Endothelial cell of umbilical vein (primary cell): ENCODE results near the gene SCO2. TPM values are rescaled to one million over a fixed set of nuclear protein-coding genes. Genes with fewer than 3 reads are reported as not detected.

Experiments used
- BruUV-seq: library from RNA; stranded (reverse); fragments of 400-500 nt; replicated peaks from 2 replicates; lab custom pipeline; 2021; lab: Mats Ljungman, UMichigan
- CTCF ChIA-PET: fragments of 300-600, 350-600 bp; sonication (Branson Sonifier 250); formaldehyde crosslinking; loops from one replicate; lab custom pipeline; 2021; ENCODE audit warnings: antibody characterized with exemption, inconsistent platforms; lab: Charles Lee
- POLR2A ChIA-PET: fragments of 300-600, 350-600 bp; sonication (Branson Sonifier 250); formaldehyde crosslinking; loops from one replicate; lab custom pipeline; 2021; ENCODE audit warnings: antibody characterized with exemption, inconsistent platforms; lab: Charles Lee
- DNase-seq: peaks from one replicate; pipeline ENCODE4 v3.0.0-alpha.2; 2011; ENCODE audit warnings: low read depth, low spot score
- FAIRE-seq: peaks from 2 replicates; lab custom pipeline; 2011; peaks lifted over from hg19 to GRCh38; lab: Jason Lieb, UNC
- H2AFZ ChIP-seq: 2 replicates; pipeline ENCODE4 v1.6.0; 2012; ENCODE audit warnings: low read depth, low read length, control low read depth, inconsistent platforms
- H3K27ac ChIP-seq: 2 replicates; pipeline ENCODE4 v1.5.1; 2011; ENCODE audit warnings: low read depth, mild to moderate bottlenecking, control low read depth, low read length, moderate library complexity; ENCODE audit not compliant: insufficient read depth
- H3K27me3 ChIP-seq, 2 experiments: 2 replicates each; pipeline versions ENCODE4 v1.6.0 to v1.6.1; 2011; ENCODE audit warnings: low read length in 2 of 2, mixed read lengths in 1 of 2; ENCODE audit not compliant: control insufficient read depth in 2 of 2, insufficient read depth in 2 of 2
- H3K36me3 ChIP-seq, 2 experiments: 2 replicates in 1 of 2; 3 replicates in 1 of 2; pipeline ENCODE4 v1.5.1; 2011; ENCODE audit warnings: low read length in 2 of 2, mild to moderate bottlenecking in 1 of 2, moderate library complexity in 1 of 2; ENCODE audit not compliant: control insufficient read depth in 2 of 2, insufficient read depth in 2 of 2; ENCODE audit errors: extremely low read depth in 1 of 2
- H3K4me1 ChIP-seq: 3 replicates; pipeline ENCODE4 v1.5.1; 2011; ENCODE audit warnings: mild to moderate bottlenecking, low read length; ENCODE audit not compliant: control insufficient read depth, insufficient read depth; ENCODE audit errors: extremely low read depth
- H3K4me2 ChIP-seq: 2 replicates; pipeline ENCODE4 v1.6.1; 2011; ENCODE audit warnings: low read length, control low read depth, mixed read lengths; ENCODE audit not compliant: insufficient read depth
- H3K4me3 ChIP-seq, 3 experiments: fragments of 200-600 bp in 1 of 3; sonication (generic), shearing (Covaris generic) in 1 of 3; replicated peaks in 1 of 3; 2 replicates each; pipeline ENCODE4 v1.5.1; 2011 to 2016; ENCODE audit warnings: control low read depth in 3 of 3, low read length in 3 of 3, mild to moderate bottlenecking in 2 of 3, inconsistent platforms in 1 of 3, low read depth in 1 of 3, moderate library complexity in 1 of 3; ENCODE audit not compliant: insufficient read depth in 1 of 3
- H3K79me2 ChIP-seq: 2 replicates; pipeline ENCODE4 v1.6.0; 2012; ENCODE audit warnings: low read length, inconsistent platforms; ENCODE audit not compliant: control insufficient read depth, insufficient read depth
- H3K9ac ChIP-seq: replicated peaks from 2 replicates; pipeline ENCODE3; 2011; ENCODE audit warnings: low read length, control low read depth; ENCODE audit not compliant: insufficient read depth; ENCODE audit errors: extremely low read depth
- H3K9me1 ChIP-seq: replicated peaks from 3 replicates; pipeline ENCODE4 v1.6.0; 2011; ENCODE audit warnings: mild to moderate bottlenecking, low read length; ENCODE audit not compliant: control insufficient read depth, insufficient read depth; ENCODE audit errors: extremely low read depth
- H3K9me3 ChIP-seq: replicated peaks from 2 replicates; pipeline ENCODE4 v1.5.1; 2012; ENCODE audit warnings: low read length, inconsistent platforms; ENCODE audit not compliant: control insufficient read depth, insufficient read depth
- H4K20me1 ChIP-seq: replicated peaks from 2 replicates; pipeline ENCODE3; 2011; ENCODE audit warnings: mild to moderate bottlenecking, low read length; ENCODE audit not compliant: control insufficient read depth, insufficient read depth; ENCODE audit errors: extremely low read depth
- EZH2 ChIP-seq: IDR thresholded peaks from 2 replicates; pipeline ENCODE4 v1.6.1; 2012; ENCODE audit warnings: borderline replicate concordance, low read depth, mild to moderate bottlenecking, moderate library complexity, low read length, inconsistent platforms; ENCODE audit not compliant: severe bottlenecking
- FOS ChIP-seq: IDR thresholded peaks from 2 replicates; pipeline ENCODE4 v1.6.1; 2011; ENCODE audit warnings: mild to moderate bottlenecking, low read length, moderate library complexity, borderline replicate concordance; ENCODE audit not compliant: insufficient read depth
- GATA2 ChIP-seq: IDR thresholded peaks from 2 replicates; pipeline ENCODE4 v1.7.0; 2011; ENCODE audit warnings: low read depth, mild to moderate bottlenecking, moderate library complexity, mixed read lengths, low read length; ENCODE audit not compliant: insufficient read length, insufficient read depth
- JUN ChIP-seq: IDR thresholded peaks from 2 replicates; pipeline ENCODE4 v1.6.1; 2011; ENCODE audit warnings: borderline replicate concordance, low read depth; ENCODE audit not compliant: insufficient read length, insufficient read depth
- MYC ChIP-seq: IDR thresholded peaks from one replicate; pipeline ENCODE4 v1.6.1; 2011; ENCODE audit warnings: mild to moderate bottlenecking, low read depth, low read length
- POLR2A ChIP-seq: IDR thresholded peaks from 2 replicates; pipeline ENCODE4 v1.6.1; 2012; ENCODE audit warnings: low read depth, mild to moderate bottlenecking, control low read depth, low read length
- POLR2AphosphoS5 ChIP-seq: IDR thresholded peaks from 2 replicates; pipeline ENCODE4 v1.6.1; 2012; ENCODE audit warnings: low read depth, mild to moderate bottlenecking, control low read depth, low read length, moderate library complexity; ENCODE audit not compliant: insufficient read depth
- dilution Hi-C: fragments of 300-500 bp; cut with MboI; formaldehyde crosslinking; loops from one replicate; pipeline ENCODE4 v1.15.0; 2019; ENCODE audit warnings: low sequenced_read_pairs; ENCODE audit not compliant: extremely low pct_ligation_motif_present
- intact Hi-C: fragments of 100-400 bp; cut with micrococcal nuclease; formaldehyde crosslinking; loops from one replicate; pipeline ENCODE4 v1.10.0; 2022
- polyA plus RNA-seq, 4 experiments: library from polyadenylated mRNA; depleted of rRNA in 3 of 4; stranded (reverse) in 3 of 4; unstranded in 1 of 4; fragments of >200 nt; gene quantifications; 2 replicates each; pipeline versions ENCODE4 v1.2.1 to v1.2.3, GENCODE V29; 2011 to 2012; ENCODE audit warnings: missing spikeins in 1 of 4
- total RNA-seq: library from RNA; stranded (reverse); gene quantifications from 2 replicates; pipeline ENCODE4 v1.2.3, GENCODE V29; 2021
- TF ChIP-seq, protein P1 (sequence below): IDR thresholded peaks from 2 replicates; pipeline ENCODE4 v1.6.1; 2011; ENCODE audit not compliant: insufficient read depth, insufficient read length
- TF ChIP-seq, protein P2 (sequence below), 2 donors: IDR thresholded peaks; 1 replicate in 1 of 2; 2 replicates in 1 of 2; pipeline ENCODE4 v1.5.1; 2011; ENCODE audit warnings: low read length in 2 of 2, mild to moderate bottlenecking in 2 of 2, moderate library complexity in 2 of 2, control low read depth in 1 of 2, inconsistent platforms in 1 of 2, low read depth in 1 of 2; ENCODE audit not compliant: insufficient read depth in 1 of 2; ENCODE audit errors: extremely low read depth in 1 of 2

Gene SCO2
- total and polyA plus RNA-seq, 2 donors (not counting 3 experiments of a cell fraction or from before 2014, with no cell fraction given) = 3.5 to 3.7 TPM

DNA sequence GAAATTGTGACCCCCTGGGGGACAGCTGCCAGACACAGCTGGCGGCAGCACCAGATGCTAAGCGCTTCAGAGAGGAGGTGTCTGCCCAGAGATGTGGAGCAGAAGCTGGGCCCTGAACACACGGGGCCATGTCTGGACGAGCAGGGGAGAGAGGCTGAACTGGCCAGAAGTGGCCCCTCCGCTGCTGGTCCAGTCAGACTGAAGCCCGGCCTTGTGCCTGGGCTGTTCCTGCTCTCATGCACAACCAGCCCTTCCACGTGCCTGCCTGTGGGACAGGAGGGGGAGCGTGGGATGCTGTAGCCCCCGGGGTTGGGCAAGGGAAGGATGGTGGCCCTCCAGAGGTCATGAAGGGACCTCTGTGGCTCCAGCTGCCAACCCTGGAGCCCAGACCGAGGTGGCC lies 42.3 kb downstream of the SCO2 start:
- DNase-seq (no peak), FAIRE-seq (no peak)
- no peak overlapping the region for H2AFZ ChIP-seq
- ChIA-PET CTCF (interaction anchor here (0.5 kb wide), 1 partner anchor 117 kb away, joined by 3 read pairs; no protein-coding TSS in a partner anchor), POLR2A (no interaction called here)
- H3K4me3 ChIP-seq = no peak overlapping the region
- H3K4me2 ChIP-seq = no peak overlapping the region
- no peaks in the 10 kb centered on the region for H3K36me3 ChIP-seq
- BruUV-seq = no TSS peak
- H3K4me1 ChIP-seq = no peaks in the 10 kb centered on the region
- no peak overlapping the region for H3K9ac ChIP-seq
- no peaks in the 10 kb centered on the region for H3K9me1 ChIP-seq
- no peaks in the 10 kb centered on the region for H4K20me1 ChIP-seq
- dilution Hi-C loops = no loop called here
- no peak overlapping the region for H3K27ac ChIP-seq
- H3K9me3 ChIP-seq = no peaks in the 10 kb centered on the region
- intact Hi-C loops = no loop called here
- peaks cover 10 to 22% of the 10 kb centered on the region in 2 experiments for H3K27me3 ChIP-seq
- H3K79me2 ChIP-seq = no peaks in the 10 kb centered on the region
- no peak for TF ChIP-seq GATA2
- TF ChIP-seq, protein P1, sequence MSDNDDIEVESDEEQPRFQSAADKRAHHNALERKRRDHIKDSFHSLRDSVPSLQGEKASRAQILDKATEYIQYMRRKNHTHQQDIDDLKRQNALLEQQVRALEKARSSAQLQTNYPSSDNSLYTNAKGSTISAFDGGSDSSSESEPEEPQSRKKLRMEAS = no peak
- no peak for TF ChIP-seq MYC
- TF ChIP-seq EZH2 = no peak

DNA sequence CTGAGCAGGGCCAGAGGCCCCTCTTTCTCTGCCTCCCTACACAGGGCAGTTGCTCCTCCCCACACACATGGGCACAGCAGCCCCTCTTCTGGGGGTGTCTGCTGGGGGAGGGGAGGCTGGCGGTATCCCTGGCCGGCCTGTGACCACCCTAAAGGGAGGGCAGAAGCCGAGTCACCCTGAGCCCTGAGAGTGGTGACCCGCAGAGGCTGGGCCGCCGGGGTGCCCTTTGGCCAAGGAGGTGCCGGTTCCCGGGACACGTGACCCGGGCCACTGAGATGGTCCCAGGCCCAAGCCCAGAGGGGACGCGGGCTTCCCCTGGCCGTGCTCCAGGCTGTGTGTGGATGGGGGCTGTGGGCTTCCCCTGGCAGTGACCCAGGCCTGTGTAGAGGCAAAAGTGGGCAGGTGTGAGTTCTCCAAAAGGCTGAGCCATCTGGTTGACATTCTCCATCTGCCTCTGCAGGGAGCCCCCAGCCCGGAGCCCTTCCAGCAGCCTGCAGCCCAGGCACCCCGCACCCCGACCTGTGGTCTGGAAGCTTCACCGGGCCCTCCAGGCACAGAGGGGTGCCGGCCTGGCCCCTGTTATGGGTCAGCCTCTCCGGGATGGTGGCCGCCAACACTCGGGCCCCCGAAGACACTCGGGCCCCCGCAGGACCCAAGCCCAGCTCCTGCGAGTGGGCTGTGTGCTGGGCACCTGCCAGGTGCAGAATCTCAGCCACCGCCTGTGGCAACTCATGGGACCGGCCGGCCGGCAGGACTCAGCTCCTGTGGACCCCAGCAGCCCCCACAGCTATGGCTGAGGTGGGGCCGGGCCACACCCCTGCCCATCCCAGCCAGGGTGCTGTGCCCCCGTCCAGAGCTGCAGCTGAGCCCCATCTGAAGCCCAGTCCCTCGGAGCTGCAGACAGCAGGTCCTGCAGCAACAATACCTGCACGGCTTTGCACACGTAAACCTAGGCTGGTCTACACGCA lies 43.0 kb downstream of the SCO2 start:
- H3K27ac ChIP-seq = no peak overlapping the region
- peaks cover 10 to 22% of the 10 kb centered on the region in 2 experiments for H3K27me3 ChIP-seq
- H3K4me2 ChIP-seq = no peak overlapping the region
- no peaks in the 10 kb centered on the region for H4K20me1 ChIP-seq
- H3K9ac ChIP-seq = no peak overlapping the region
- intact Hi-C loops (no loop called here), dilution Hi-C loops (no loop called here)
- H3K4me1 ChIP-seq = no peaks in the 10 kb centered on the region
- no peaks in the 10 kb centered on the region for H3K9me3 ChIP-seq
- ChIA-PET POLR2A (no interaction called here), CTCF (interaction anchor here (0.5 kb wide), 1 partner anchor 117 kb away, joined by 3 read pairs; no protein-coding TSS in a partner anchor)
- peak overlapping the region; percentile 36 for H2AFZ ChIP-seq
- H3K79me2 ChIP-seq = no peaks in the 10 kb centered on the region
- no peak for DNase-seq
- H3K36me3 ChIP-seq = no peaks in the 10 kb centered on the region
- no peak overlapping the region for H3K4me3 ChIP-seq
- no peak for FAIRE-seq
- H3K9me1 ChIP-seq = no peaks in the 10 kb centered on the region
- BruUV-seq = no TSS peak
- TF ChIP-seq GATA2 (no peak), MYC (no peak), JUN (no peak), POLR2AphosphoS5 (no peak), FOS (no peak), POLR2A (no peak), EZH2 (no peak)
- TF ChIP-seq, protein P1 = no peak
- TF ChIP-seq, protein P2, sequence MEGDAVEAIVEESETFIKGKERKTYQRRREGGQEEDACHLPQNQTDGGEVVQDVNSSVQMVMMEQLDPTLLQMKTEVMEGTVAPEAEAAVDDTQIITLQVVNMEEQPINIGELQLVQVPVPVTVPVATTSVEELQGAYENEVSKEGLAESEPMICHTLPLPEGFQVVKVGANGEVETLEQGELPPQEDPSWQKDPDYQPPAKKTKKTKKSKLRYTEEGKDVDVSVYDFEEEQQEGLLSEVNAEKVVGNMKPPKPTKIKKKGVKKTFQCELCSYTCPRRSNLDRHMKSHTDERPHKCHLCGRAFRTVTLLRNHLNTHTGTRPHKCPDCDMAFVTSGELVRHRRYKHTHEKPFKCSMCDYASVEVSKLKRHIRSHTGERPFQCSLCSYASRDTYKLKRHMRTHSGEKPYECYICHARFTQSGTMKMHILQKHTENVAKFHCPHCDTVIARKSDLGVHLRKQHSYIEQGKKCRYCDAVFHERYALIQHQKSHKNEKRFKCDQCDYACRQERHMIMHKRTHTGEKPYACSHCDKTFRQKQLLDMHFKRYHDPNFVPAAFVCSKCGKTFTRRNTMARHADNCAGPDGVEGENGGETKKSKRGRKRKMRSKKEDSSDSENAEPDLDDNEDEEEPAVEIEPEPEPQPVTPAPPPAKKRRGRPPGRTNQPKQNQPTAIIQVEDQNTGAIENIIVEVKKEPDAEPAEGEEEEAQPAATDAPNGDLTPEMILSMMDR (IDR thresholded peaks at IDR 0.05; ENCODE audit: extremely low read depth in 1 of 2, insufficient read depth in 1 of 2, low read depth in 1 of 2, low read length in 2 of 2) = no peak
